Measurements from ENCODE around the gene BCL2L2. TPM values are rescaled to one million over a fixed set of nuclear protein-coding genes. Genes with fewer than 3 reads are reported as not detected.
A peak's percentile ranks its signal among the peaks of the same experiment; 100 is the strongest.

Gene BCL2L2
- total and polyA plus RNA-seq, 9 of the 15 experiments (the other 6 are each of a cell fraction or from before 2014, with no cell fraction given): 2.6 to 32.5 (median 14.7) TPM

GRCh38 chr14:23320584-23321571 lies 14.2 kb downstream of the BCL2L2 start, which contains the start of gene PABPN1 (continued):
- no peak for TF ChIP-seq MBD1 (CRISPR knock-in tag; IDR thresholded peaks at IDR 0.05)
- TF ChIP-seq POLR2H (tag; IDR thresholded peaks at IDR 0.05; ENCODE audit: low read depth): peak; percentile 89
- TF ChIP-seq BMI1 (IDR thresholded peaks at IDR 0.05; ENCODE audit: low read length): no peak
- TF ChIP-seq ZNF583 (CRISPR knock-in tag; IDR thresholded peaks at IDR 0.05): 0 out of 2 replicates have a peak, but pooled peaks have one; percentile 13
- TF ChIP-seq ZNF57 (CRISPR knock-in tag; IDR thresholded peaks at IDR 0.05): no peak
- peak; percentile 86; the same call in 1 of the 2 replicates for TF ChIP-seq TARDBP (IDR thresholded peaks at IDR 0.05)
- TF ChIP-seq GATAD2A (IDR thresholded peaks at IDR 0.05): no peak
- no peak for TF ChIP-seq HNRNPH1 (optimal IDR thresholded peaks at IDR 0.05; ENCODE audit: low read depth, low read length)
- no peak for TF ChIP-seq ZNF253 (CRISPR knock-in tag; conservative IDR thresholded peaks at IDR 0.05)
- no peak for TF ChIP-seq FOXA1 (IDR thresholded peaks at IDR 0.05; ENCODE audit: borderline replicate concordance)
- TF ChIP-seq TRIM24 (IDR thresholded peaks at IDR 0.05): no peak; a peak in 1 of 4 replicates
- no peak for TF ChIP-seq STAT6 (CRISPR knock-in tag; IDR thresholded peaks at IDR 0.05)
- TF ChIP-seq LARP7 (IDR thresholded peaks at IDR 0.05): 0 out of 2 replicates have a peak, but pooled peaks have one; percentile 27
- TF ChIP-seq PCBP2 (IDR thresholded peaks at IDR 0.05; ENCODE audit: low read depth, low read length, poor library complexity, severe bottlenecking): no peak
- no peak for TF ChIP-seq ARID3B (CRISPR knock-in tag; IDR thresholded peaks at IDR 0.05; ENCODE audit: borderline replicate concordance)
- TF ChIP-seq NELFE (IDR thresholded peaks at IDR 0.05; ENCODE audit: insufficient read depth, insufficient read length): no peak
- TF ChIP-seq SMARCE1 (IDR thresholded peaks at IDR 0.05): no peak
- no peak for TF ChIP-seq SETDB1 (IDR thresholded peaks at IDR 0.05; ENCODE audit: low read length)
- no peak for TF ChIP-seq KAT2B (IDR thresholded peaks at IDR 0.05; ENCODE audit: low read depth, low read length)
- TF ChIP-seq PREB (CRISPR knock-in tag; IDR thresholded peaks at IDR 0.05): no peak
- TF ChIP-seq KAT8 (IDR thresholded peaks at IDR 0.05; ENCODE audit: low read depth): peak; percentile 90
- TF ChIP-seq FOXK2 (conservative IDR thresholded peaks at IDR 0.05 in 1 of 2, IDR thresholded peaks at IDR 0.05 in 1 of 2; ENCODE audit: low read depth in 2 of 2): peak; percentile 55 to 59; a peak in 3 of 4 replicates
- TF ChIP-seq MTA3 (IDR thresholded peaks at IDR 0.05; ENCODE audit: borderline replicate concordance): peak; percentile 95

Data from K562 (cell line).